ENCODE results near the gene LCT. TPM values are rescaled to one million over a fixed set of nuclear protein-coding genes. Genes with fewer than 3 reads are reported as not detected.

LCT gene
- total and polyA plus RNA-seq, 4 donors, result 0.01 to 0.06 (median 0.02) TPM; not detected in 1

GRCh38 chr2:135745545-135745944 is 91.4 kb downstream of the LCT start:
- DNase-seq (no peak), ATAC-seq (ENCODE audit: insufficient read depth, low FRiP score) (no peak)
- Histone ChIP-seq H3K4me3 (no peak overlapping the region), H3K4me1 (ENCODE audit: control insufficient read depth in 5 of 5, insufficient read depth in 5 of 5, low read length in 5 of 5) (peaks cover 3 to 9% (median 6%) of the 10 kb centered on the region in 5 donors), H3K9me3 (ENCODE audit: control insufficient read depth in 4 of 4, insufficient read depth in 3 of 4, low read length in 3 of 4) (no peaks in the 10 kb centered on the region), H3K9ac (ENCODE audit: insufficient read depth in 1 of 2, low read length in 2 of 2) (no peak overlapping the region), H3K36me3 (ENCODE audit: control insufficient read depth in 4 of 4, insufficient read depth in 4 of 4, low read length in 4 of 4) (peaks cover 3 to 23% (median 13%) of the 10 kb centered on the region in 4 donors), H3K27ac (ENCODE audit: low read depth in 1 of 2, low read length in 1 of 2) (no peak overlapping the region), H3K27me3 (ENCODE audit: control insufficient read depth in 3 of 3, insufficient read depth in 3 of 3, low read length in 2 of 3) (no peaks in the 10 kb centered on the region)
- 88 to 98% methylated on average over 4 of the region's 4 CpGs for WGBS, 2 donors
- TF ChIP-seq, protein P1, sequence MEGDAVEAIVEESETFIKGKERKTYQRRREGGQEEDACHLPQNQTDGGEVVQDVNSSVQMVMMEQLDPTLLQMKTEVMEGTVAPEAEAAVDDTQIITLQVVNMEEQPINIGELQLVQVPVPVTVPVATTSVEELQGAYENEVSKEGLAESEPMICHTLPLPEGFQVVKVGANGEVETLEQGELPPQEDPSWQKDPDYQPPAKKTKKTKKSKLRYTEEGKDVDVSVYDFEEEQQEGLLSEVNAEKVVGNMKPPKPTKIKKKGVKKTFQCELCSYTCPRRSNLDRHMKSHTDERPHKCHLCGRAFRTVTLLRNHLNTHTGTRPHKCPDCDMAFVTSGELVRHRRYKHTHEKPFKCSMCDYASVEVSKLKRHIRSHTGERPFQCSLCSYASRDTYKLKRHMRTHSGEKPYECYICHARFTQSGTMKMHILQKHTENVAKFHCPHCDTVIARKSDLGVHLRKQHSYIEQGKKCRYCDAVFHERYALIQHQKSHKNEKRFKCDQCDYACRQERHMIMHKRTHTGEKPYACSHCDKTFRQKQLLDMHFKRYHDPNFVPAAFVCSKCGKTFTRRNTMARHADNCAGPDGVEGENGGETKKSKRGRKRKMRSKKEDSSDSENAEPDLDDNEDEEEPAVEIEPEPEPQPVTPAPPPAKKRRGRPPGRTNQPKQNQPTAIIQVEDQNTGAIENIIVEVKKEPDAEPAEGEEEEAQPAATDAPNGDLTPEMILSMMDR (IDR thresholded peaks at IDR 0.05; ENCODE audit: control extremely low read depth, extremely low read depth), result no peak

GRCh38 chr2:135744760-135745314 is 92.1 kb downstream of the LCT start:
- DNase-seq, result no peak

DNA sequence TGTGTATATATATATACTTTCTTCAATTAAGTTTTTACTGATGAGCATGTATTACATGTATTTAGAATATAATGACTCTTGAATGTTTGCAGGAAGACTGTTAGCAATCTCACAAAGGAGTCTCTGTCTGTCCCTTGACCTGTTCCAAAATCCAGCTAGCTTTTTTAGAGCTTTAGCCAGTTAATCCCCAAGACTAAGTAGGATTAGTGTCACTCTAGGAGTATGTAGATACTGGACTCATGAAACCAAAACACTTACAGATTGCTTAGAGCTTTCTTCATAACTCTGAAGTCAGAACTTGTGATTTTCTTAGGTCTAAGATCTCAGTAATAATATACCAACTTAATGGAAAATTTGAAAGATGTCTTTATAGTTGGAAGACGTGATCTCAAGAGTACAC is 93.1 kb downstream of the LCT start:
- H3K27ac ChIP-seq (ENCODE audit: low read depth in 1 of 2, low read length in 1 of 2), result no peak overlapping the region
- TF ChIP-seq, protein P1 (IDR thresholded peaks at IDR 0.05; ENCODE audit: control extremely low read depth, extremely low read depth), result no peak

More at GRCh38 chr2:135744760-135745314, 92.1 kb downstream of the LCT start:
- H3K27me3 ChIP-seq (ENCODE audit: control insufficient read depth in 3 of 3, insufficient read depth in 3 of 3, low read length in 2 of 3), result no peaks in the 10 kb centered on the region
- no peak overlapping the region for H3K9ac ChIP-seq (ENCODE audit: insufficient read depth in 1 of 2, low read length in 2 of 2)
- no peak for ATAC-seq (ENCODE audit: insufficient read depth, low FRiP score)
- peaks cover 1 to 23% (median 11%) of the 10 kb centered on the region in 4 donors for H3K36me3 ChIP-seq (ENCODE audit: control insufficient read depth in 4 of 4, insufficient read depth in 4 of 4, low read length in 4 of 4)
- 88 to 89% methylated on average over 5 of the region's 5 CpGs for WGBS, 2 donors
- TF ChIP-seq, protein P1 (IDR thresholded peaks at IDR 0.05; ENCODE audit: control extremely low read depth, extremely low read depth), result no peak
- H3K27ac ChIP-seq (ENCODE audit: low read depth in 1 of 2, low read length in 1 of 2), result peak overlapping the region in 1 of 2 donors; percentile 24
- H3K4me1 ChIP-seq (ENCODE audit: control insufficient read depth in 5 of 5, insufficient read depth in 5 of 5, low read length in 5 of 5), result peaks cover 3 to 9% (median 6%) of the 10 kb centered on the region in 5 donors
- no peaks in the 10 kb centered on the region for H3K9me3 ChIP-seq (ENCODE audit: control insufficient read depth in 4 of 4, insufficient read depth in 3 of 4, low read length in 3 of 4)
- H3K4me3 ChIP-seq, result no peak overlapping the region

More for the DNA sequence above, 93.1 kb downstream of the LCT start:
- Histone ChIP-seq H3K9me3 (ENCODE audit: control insufficient read depth in 4 of 4, insufficient read depth in 3 of 4, low read length in 3 of 4) (no peaks in the 10 kb centered on the region), H3K9ac (ENCODE audit: insufficient read depth in 1 of 2, low read length in 2 of 2) (no peak overlapping the region), H3K4me3 (no peak overlapping the region), H3K36me3 (ENCODE audit: control insufficient read depth in 4 of 4, insufficient read depth in 4 of 4, low read length in 4 of 4) (peaks cover 0 to 18% (median 7%) of the 10 kb centered on the region in 4 donors), H3K27me3 (ENCODE audit: control insufficient read depth in 3 of 3, insufficient read depth in 3 of 3, low read length in 2 of 3) (no peaks in the 10 kb centered on the region), H3K4me1 (ENCODE audit: control insufficient read depth in 5 of 5, insufficient read depth in 5 of 5, low read length in 5 of 5) (peaks cover 3 to 9% (median 6%) of the 10 kb centered on the region in 5 donors)
- DNase-seq, result peak in 2 of 3 donors; percentile 13 to 20
- WGBS, 2 donors, result 76 to 85% methylated on average over 1 of the region's 1 CpG
- no peak for ATAC-seq (ENCODE audit: insufficient read depth, low FRiP score)
